Tibial artery (tissue), 4 donors: ENCODE data around the gene CCDC27.
A peak's percentile ranks its signal among the peaks of the same experiment; 100 is the strongest.

Source experiments
- DNase-seq, 2 donors: peaks; one replicate each; pipeline ENCODE4 v3.0.0-alpha.2; 2019
- H3K27ac ChIP-seq, 2 donors: fragments of 200-600 bp; sonication (generic) in 1 of 2; 1 replicate in 1 of 2; 2 replicates in 1 of 2; pipeline ENCODE4 v1.5.1; 2018 to 2019; ENCODE audit warnings: mild to moderate bottlenecking in 1 of 2
- H3K27me3 ChIP-seq, 2 donors: fragments of 200-600 bp; sonication (generic) in 1 of 2; one replicate each; pipeline versions ENCODE4 v1.5.1 to v1.6.0; 2016 to 2019
- H3K36me3 ChIP-seq, 3 donors: fragments of 200-600 bp; sonication (generic) in 2 of 3; one replicate each; pipeline ENCODE4 v1.5.1; 2016 to 2019; ENCODE audit warnings: mild to moderate bottlenecking in 2 of 3
- H3K4me1 ChIP-seq, 4 donors: fragments of 200-600 bp; sonication (generic) in 2 of 4; 1 replicate in 3 of 4; 2 replicates in 1 of 4; pipeline ENCODE4 v1.5.1; 2016 to 2019
- H3K4me3 ChIP-seq, 2 donors: fragments of 200-600 bp; sonication (generic) in 1 of 2; 1 replicate in 1 of 2; 2 replicates in 1 of 2; pipeline ENCODE4 v1.5.1; 2018 to 2019; ENCODE audit warnings: mild to moderate bottlenecking in 2 of 2
- H3K9me3 ChIP-seq, 3 donors: fragments of 200-600 bp; sonication (generic) in 1 of 3; one replicate each; pipeline ENCODE4 v1.5.1; 2016 to 2019
- intact Hi-C: fragments of 100-400 bp; cut with DNase I; formaldehyde crosslinking; loops from one replicate; pipeline ENCODE4 v1.15.0; 2023; ENCODE audit warnings: low total_unique reads
- TF ChIP-seq, protein P1 (sequence below), 2 experiments: fragments of 200-600 bp in 1 of 2; fragments of 450-650 bp in 1 of 2; IDR thresholded peaks; one replicate each; pipeline ENCODE4 v1.5.1; 2017 to 2019; ENCODE audit warnings: antibody characterized with exemption in 2 of 2, mild to moderate bottlenecking in 1 of 2, moderate library complexity in 1 of 2

CCDC27 gene

DNA sequence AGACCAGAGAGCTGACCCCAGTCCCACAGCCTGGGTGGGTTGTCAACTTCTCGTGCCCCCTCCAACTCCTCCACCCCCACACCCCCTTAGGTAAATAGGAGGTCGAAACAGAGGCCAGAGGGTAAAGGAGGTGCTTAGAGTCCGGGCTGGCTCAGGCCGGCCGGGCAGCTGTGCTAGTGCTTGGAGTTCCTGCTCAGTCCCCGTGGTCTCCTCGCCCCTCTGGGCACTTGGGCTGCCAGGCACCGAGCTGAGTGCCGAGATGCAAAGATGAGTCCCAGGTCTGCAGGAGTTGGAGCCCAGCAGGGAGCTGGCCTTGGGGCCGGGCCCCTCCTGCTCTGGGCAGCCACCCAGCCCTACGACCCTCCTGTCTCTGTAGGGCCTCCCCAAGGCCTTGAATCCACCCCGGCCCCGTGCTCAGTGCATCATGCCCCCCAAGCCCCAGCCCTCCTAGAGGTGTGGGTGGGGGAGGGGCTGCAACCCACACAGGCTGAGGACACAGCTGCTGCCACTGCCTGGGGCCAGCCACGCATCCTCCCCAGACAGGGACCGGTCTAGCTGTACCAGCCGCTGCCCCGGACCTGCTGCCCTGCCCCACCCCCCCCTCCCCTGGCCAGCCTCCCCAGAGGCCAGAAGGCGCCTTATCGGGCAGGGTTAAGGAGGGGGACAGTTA, 22.2 kb downstream of the CCDC27 start:
- TF ChIP-seq, protein P1, sequence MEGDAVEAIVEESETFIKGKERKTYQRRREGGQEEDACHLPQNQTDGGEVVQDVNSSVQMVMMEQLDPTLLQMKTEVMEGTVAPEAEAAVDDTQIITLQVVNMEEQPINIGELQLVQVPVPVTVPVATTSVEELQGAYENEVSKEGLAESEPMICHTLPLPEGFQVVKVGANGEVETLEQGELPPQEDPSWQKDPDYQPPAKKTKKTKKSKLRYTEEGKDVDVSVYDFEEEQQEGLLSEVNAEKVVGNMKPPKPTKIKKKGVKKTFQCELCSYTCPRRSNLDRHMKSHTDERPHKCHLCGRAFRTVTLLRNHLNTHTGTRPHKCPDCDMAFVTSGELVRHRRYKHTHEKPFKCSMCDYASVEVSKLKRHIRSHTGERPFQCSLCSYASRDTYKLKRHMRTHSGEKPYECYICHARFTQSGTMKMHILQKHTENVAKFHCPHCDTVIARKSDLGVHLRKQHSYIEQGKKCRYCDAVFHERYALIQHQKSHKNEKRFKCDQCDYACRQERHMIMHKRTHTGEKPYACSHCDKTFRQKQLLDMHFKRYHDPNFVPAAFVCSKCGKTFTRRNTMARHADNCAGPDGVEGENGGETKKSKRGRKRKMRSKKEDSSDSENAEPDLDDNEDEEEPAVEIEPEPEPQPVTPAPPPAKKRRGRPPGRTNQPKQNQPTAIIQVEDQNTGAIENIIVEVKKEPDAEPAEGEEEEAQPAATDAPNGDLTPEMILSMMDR (IDR thresholded peaks at IDR 0.05), result no peak
- no peak for DNase-seq

DNA sequence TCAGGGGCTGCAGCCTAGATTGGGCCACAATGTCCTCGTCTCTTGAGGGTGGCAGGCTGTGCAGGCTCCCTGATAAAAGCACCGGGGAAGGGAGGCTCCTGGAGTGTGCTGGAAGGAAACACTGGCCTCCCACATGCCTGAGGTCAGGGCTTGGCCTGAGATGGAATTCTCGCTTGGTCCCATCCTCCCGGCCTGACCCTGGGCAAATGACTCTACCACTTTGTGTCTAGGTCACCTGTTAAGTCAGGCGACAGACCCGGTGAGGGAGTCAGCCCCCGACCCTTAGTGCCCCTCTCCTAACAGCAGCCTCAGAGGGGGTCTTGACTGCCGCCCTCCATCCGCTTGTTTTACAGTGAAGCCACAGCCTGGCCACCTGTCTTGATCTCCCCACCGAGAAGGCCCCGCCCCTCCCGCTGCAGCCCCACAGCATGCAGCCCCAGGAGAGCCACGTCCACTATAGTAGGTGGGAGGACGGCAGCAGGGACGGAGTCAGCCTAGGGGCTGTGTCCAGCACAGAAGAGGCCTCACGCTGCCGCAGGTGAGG, 22.8 kb downstream of the CCDC27 start:
- no peak overlapping the region for H3K27ac ChIP-seq

More for the DNA sequence above, 22.2 kb downstream of the CCDC27 start:
- Histone ChIP-seq H3K9me3 (no peaks in the 10 kb centered on the region), H3K4me3 (no peak overlapping the region), H3K4me1 (peaks cover 3 to 47% (median 22%) of the 10 kb centered on the region in 4 donors), H3K36me3 (peaks cover under 1 to 11% (median 8%) of the 10 kb centered on the region in 3 donors), H3K27me3 (peaks cover 0 to 3% of the 10 kb centered on the region in 2 donors), H3K27ac (peak overlapping the region in 1 of 2 donors; percentile 83)
- intact Hi-C loops, result no loop called here

DNA sequence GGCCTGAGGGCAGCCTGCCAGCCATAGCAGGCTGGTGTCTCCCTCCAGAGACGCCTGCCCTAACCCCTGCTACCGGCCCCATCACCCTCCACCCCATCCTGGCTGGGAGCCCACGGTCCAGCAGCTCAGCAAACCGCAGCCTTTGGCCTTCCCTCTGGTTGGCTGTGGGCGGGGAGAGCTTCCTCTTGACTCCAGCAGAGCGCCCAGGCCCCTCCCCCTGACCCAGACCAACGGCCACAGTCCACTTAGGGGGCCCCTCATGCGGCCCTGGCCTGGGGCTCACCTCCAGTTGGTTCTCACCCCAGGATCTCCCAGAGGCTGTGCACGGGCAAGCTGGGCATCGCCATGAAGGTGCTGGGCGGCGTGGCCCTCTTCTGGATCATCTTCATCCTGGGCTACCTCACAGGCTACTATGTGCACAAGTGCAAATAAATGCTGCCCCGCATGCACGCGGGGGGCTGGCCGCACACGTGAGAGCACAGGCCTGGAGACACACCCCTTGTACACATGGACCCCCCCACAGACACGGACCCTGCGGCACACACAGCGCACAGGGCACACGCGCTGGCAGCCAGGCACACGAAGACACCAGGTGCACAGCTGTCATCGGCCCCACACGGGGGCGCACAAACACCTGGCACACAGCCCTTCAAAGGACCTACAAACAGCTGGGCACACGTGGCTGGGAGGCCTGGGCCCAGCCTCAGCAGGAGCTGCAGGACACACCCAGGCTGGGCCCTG, 23.4 kb downstream of the CCDC27 start:
- intact Hi-C loops, result no loop called here
- DNase-seq, result no peak
- Histone ChIP-seq H3K36me3 (peaks cover 13 to 23% (median 21%) of the 10 kb centered on the region in 3 donors), H3K9me3 (no peaks in the 10 kb centered on the region), H3K4me1 (peaks cover 3 to 47% (median 22%) of the 10 kb centered on the region in 4 donors), H3K27me3 (no peaks in the 10 kb centered on the region), H3K27ac (no peak overlapping the region), H3K4me3 (no peak overlapping the region)
- TF ChIP-seq, protein P1 (IDR thresholded peaks at IDR 0.05), result no peak

More for the DNA sequence above, 22.8 kb downstream of the CCDC27 start:
- no peak for DNase-seq
- Histone ChIP-seq H3K9me3 (no peaks in the 10 kb centered on the region), H3K4me3 (no peak overlapping the region), H3K36me3 (peaks cover 6 to 17% (median 14%) of the 10 kb centered on the region in 3 donors), H3K4me1 (peaks cover 3 to 47% (median 22%) of the 10 kb centered on the region in 4 donors), H3K27me3 (peaks cover 0 to under 1% of the 10 kb centered on the region in 2 donors)
- intact Hi-C loops, result no loop called here
- TF ChIP-seq, protein P1 (IDR thresholded peaks at IDR 0.05), result no peak

DNA sequence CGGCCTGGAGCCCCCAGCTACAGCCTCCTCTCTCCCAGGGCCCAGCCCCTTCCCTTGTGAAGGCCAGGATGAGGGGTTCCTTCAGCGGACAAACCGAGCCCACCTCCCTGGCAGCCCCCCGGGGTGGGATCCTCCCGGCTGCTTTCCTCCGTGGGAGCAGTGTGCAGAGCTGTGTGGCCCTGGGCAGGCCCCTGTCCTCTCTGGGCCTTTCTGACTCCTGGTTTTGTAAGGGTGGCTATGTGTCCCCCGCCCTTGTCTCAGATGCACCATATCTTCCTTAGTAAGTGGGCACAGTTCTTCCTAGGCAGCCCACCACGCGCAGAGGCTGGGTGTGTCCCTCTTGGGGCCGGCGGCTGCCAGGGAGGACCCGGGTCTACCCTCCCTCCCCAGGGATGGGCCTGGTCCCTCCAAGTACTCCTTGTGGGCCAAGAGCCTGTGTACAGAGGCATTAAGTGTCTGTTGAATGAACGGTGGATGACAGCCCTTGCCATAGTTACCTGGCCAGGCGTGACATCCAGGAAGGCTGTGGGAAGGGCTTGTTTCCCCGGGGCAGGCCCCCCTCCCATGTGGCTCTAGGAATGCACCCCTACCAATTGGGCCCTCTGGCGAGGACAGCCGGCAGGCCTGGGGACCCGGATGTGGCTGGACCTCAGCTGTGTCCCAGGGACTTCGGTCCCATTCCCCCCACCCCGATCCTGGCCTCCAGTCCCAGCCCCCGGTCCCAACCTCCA, 24.1 kb downstream of the CCDC27 start:
- TF ChIP-seq, protein P1 (IDR thresholded peaks at IDR 0.05), result no peak
- H3K9me3 ChIP-seq, result no peaks in the 10 kb centered on the region
- H3K27ac ChIP-seq, result no peak overlapping the region
- no peaks in the 10 kb centered on the region for H3K27me3 ChIP-seq
- peaks cover 3 to 43% (median 22%) of the 10 kb centered on the region in 4 donors for H3K4me1 ChIP-seq
- peaks cover 20 to 31% (median 28%) of the 10 kb centered on the region in 3 donors for H3K36me3 ChIP-seq
- DNase-seq, result no peak
- H3K4me3 ChIP-seq, result no peak overlapping the region
- intact Hi-C loops, result no loop called here

DNA sequence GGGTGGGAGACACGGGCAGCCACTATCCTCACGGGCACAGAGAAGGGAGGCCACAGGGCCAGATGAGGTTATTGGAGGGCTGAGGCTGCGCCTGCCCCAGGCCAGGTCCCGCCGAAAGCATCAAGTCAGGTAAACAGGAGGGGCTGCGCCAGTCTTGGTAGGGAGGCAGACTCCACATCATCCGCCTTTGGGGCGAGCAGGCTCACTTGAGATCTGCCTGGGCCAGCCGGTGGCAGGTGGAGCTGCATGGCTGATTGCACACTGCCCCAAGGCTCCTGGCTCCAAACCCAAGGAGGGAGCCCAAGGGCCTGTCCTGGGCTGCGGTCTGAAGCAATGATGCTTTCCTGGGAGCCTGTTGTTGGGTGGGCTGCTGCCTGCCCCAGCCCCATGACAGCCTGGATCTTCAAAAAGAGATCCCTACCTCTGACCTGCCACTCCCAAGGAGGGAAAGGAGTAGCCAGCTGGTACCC, 24.9 kb downstream of the CCDC27 start:
- Histone ChIP-seq H3K9me3 (no peaks in the 10 kb centered on the region), H3K36me3 (peaks cover 27 to 38% (median 35%) of the 10 kb centered on the region in 3 donors), H3K27ac (no peak overlapping the region), H3K4me3 (no peak overlapping the region), H3K4me1 (peaks cover 0 to 36% (median 15%) of the 10 kb centered on the region in 4 donors), H3K27me3 (no peaks in the 10 kb centered on the region)
- DNase-seq, result no peak
- intact Hi-C loops, result no loop called here
- TF ChIP-seq, protein P1 (IDR thresholded peaks at IDR 0.05), result no peak
